Measurements from ENCODE around the gene ABCD3. TPM values are rescaled to one million over a fixed set of nuclear protein-coding genes. Genes with fewer than 3 reads are reported as not detected.
A peak's percentile ranks its signal among the peaks of the same experiment; 100 is the strongest.

Gene ABCD3
- total and polyA plus RNA-seq, 2 of the 4 experiments (the other 2 are of a cell fraction), result 13.6 to 32.6 TPM

GRCh38 chr1:94401206-94401605, 17.0 kb upstream of the ABCD3 start:
- no peaks in the 10 kb centered on the region for H4K20me1 ChIP-seq (ENCODE audit: insufficient read depth, low read length)
- H3K4me1 ChIP-seq (ENCODE audit: control insufficient read depth, insufficient read depth, low read length), result peaks cover 3% of the 10 kb centered on the region; the same call in 1 of the 2 replicates
- no peak overlapping the region for H3K4me2 ChIP-seq (ENCODE audit: low read depth, low read length)
- dilution Hi-C loops (cut with HindIII; ENCODE audit: low sequenced_read_pairs, unreplicated experiment), result no loop called here
- H2BK120ac ChIP-seq (ENCODE audit: low read depth, low read length), result no peak overlapping the region
- no peak overlapping the region for H2AFZ ChIP-seq (replicated peaks; ENCODE audit: low read length, poor library complexity)
- no peak overlapping the region for H3K56ac ChIP-seq (ENCODE audit: extremely low read depth, insufficient read depth, low read length)
- BruUV-seq (replicated peaks), result no TSS peak
- ATAC-seq (ENCODE audit: low read depth) (peak; percentile 55), DNase-seq (no peak)
- no peak overlapping the region for H2AK5ac ChIP-seq (ENCODE audit: low read depth, low read length)
- no CpG with 5 or more reads among the region's 4 CpGs for WGBS, 2 experiments (ENCODE audit: extremely low coverage in 2 of 2, insufficient read length in 1 of 2)
- no peaks in the 10 kb centered on the region for H3K36me3 ChIP-seq (ENCODE audit: control insufficient read depth, insufficient read depth, low read length)
- no peaks in the 10 kb centered on the region for H3K79me1 ChIP-seq (ENCODE audit: low read depth in 1 of 2, low read length in 2 of 2)
- no peak overlapping the region for H2AK9ac ChIP-seq (replicated peaks; ENCODE audit: low read depth, low read length, poor library complexity)
- intact Hi-C loops (cut with micrococcal nuclease), result no loop called here
- no peak overlapping the region for H4K91ac ChIP-seq (ENCODE audit: insufficient read depth, low read depth, low read length)
- 0 out of 2 replicates have a peak overlapping the region, but pooled peaks have one; percentile 59 for H3K14ac ChIP-seq (replicated peaks; ENCODE audit: low read depth, low read length)
- no peak overlapping the region for H4K8ac ChIP-seq (ENCODE audit: low read depth in 2 of 2, low read length in 2 of 2)
- TF ChIP-seq MAFK (IDR thresholded peaks at IDR 0.05; ENCODE audit: low read depth, low read length), result no peak
- TF ChIP-seq RAD21 (IDR thresholded peaks at IDR 0.05; ENCODE audit: low read length), result no peak
- no peak for TF ChIP-seq CTCF (conservative IDR thresholded peaks at IDR 0.05; ENCODE audit: low read depth, low read length)
- TF ChIP-seq USF2 (IDR thresholded peaks at IDR 0.05; ENCODE audit: low read depth, low read length), result no peak
- no peak overlapping the region for H3K4me3 ChIP-seq (ENCODE audit: insufficient read depth, low read depth, low read length)
- no peaks in the 10 kb centered on the region for H3K9me3 ChIP-seq (ENCODE audit: control insufficient read depth, insufficient read depth, low read length)
- no peak overlapping the region for H2BK20ac ChIP-seq (ENCODE audit: low read depth, low read length)
- H2BK5ac ChIP-seq (ENCODE audit: low read depth, low read length, poor library complexity, severe bottlenecking), result no peak overlapping the region
- H3K18ac ChIP-seq (ENCODE audit: low read depth, low read length), result no peak overlapping the region
- no peaks in the 10 kb centered on the region for H3K27me3 ChIP-seq (ENCODE audit: control insufficient read depth, insufficient read depth, low read length)
- H2BK15ac ChIP-seq (ENCODE audit: low read depth, low read length), result no peak overlapping the region
- ChIA-PET CTCF (no interaction called here), POLR2A (ENCODE audit: unreplicated experiment) (no interaction called here)
- no peak overlapping the region for H3K9ac ChIP-seq (ENCODE audit: low read depth, low read length)
- no peaks in the 10 kb centered on the region; the same call in 1 of the 2 replicates for H3K9me1 ChIP-seq (ENCODE audit: insufficient read depth, low read length)
- in situ Hi-C loops (cut with MboI; ENCODE audit: low sequenced_read_pairs), result no loop called here
- no peak overlapping the region for H3K4ac ChIP-seq (ENCODE audit: low read depth, low read length)
- H3K27ac ChIP-seq (ENCODE audit: insufficient read depth, low read length), result no peak overlapping the region
- H4K5ac ChIP-seq (ENCODE audit: low read depth, low read length), result no peak overlapping the region
- H3K23ac ChIP-seq (ENCODE audit: low read depth, low read length), result no peak overlapping the region
